CD14-positive monocyte (primary cell): ENCODE measurements around the gene USP53. TPM values are rescaled to one million over a fixed set of nuclear protein-coding genes. Genes with fewer than 3 reads are reported as not detected.

Source experiments
- DNase-seq, 3 donors: peaks; one replicate each; pipeline ENCODE4 v3.0.0-alpha.2; 2011 to 2022
- H2AFZ ChIP-seq: 2 replicates; pipeline ENCODE4 v1.6.0; 2012; ENCODE audit warnings: mild to moderate bottlenecking, low read depth, low read length, inconsistent platforms; ENCODE audit not compliant: insufficient read depth, poor library complexity, severe bottlenecking
- H3K27ac ChIP-seq, 2 donors: 1 replicate in 1 of 2; 2 replicates in 1 of 2; pipeline ENCODE4 v1.5.1; 2012 to 2013; ENCODE audit warnings: low read length in 2 of 2, control low read depth in 1 of 2, inconsistent platforms in 1 of 2, low read depth in 1 of 2, mild to moderate bottlenecking in 1 of 2
- H3K27me3 ChIP-seq, 2 donors: one replicate each; pipeline versions ENCODE4 v1.6.0 to v1.6.1; 2011 to 2013; ENCODE audit warnings: low read length in 2 of 2; ENCODE audit not compliant: control insufficient read depth in 2 of 2, insufficient read depth in 2 of 2
- H3K36me3 ChIP-seq, 2 donors: replicated peaks in 1 of 2; 1 replicate in 1 of 2; 2 replicates in 1 of 2; pipeline versions ENCODE4 v1.5.1 to v1.6.1; 2012 to 2013; ENCODE audit warnings: low read length in 2 of 2, control low read depth in 1 of 2, inconsistent platforms in 1 of 2, mild to moderate bottlenecking in 1 of 2; ENCODE audit not compliant: insufficient read depth in 2 of 2, control insufficient read depth in 1 of 2
- H3K4me1 ChIP-seq, 2 donors: 1 replicate in 1 of 2; 2 replicates in 1 of 2; pipeline versions ENCODE4 v1.5.1 to v1.6.1; 2012 to 2013; ENCODE audit warnings: low read length in 2 of 2, control low read depth in 1 of 2, inconsistent platforms in 1 of 2, mild to moderate bottlenecking in 1 of 2, moderate library complexity in 1 of 2; ENCODE audit not compliant: insufficient read depth in 2 of 2, control insufficient read depth in 1 of 2
- H3K4me2 ChIP-seq: replicated peaks from 2 replicates; pipeline ENCODE3; 2012; ENCODE audit warnings: low read length, moderate library complexity, mild to moderate bottlenecking; ENCODE audit not compliant: poor library complexity, severe bottlenecking; ENCODE audit errors: extremely low read depth
- H3K4me3 ChIP-seq, 3 experiments: fragments of 200-600 bp in 1 of 3; sonication (generic) in 1 of 3; replicated peaks in 1 of 3; 1 replicate in 2 of 3; 2 replicates in 1 of 3; pipeline ENCODE4 v1.5.1; 2011 to 2013; ENCODE audit warnings: low read length in 3 of 3, mild to moderate bottlenecking in 3 of 3, control low read depth in 2 of 3, low read depth in 2 of 3, inconsistent platforms in 1 of 3, moderate library complexity in 1 of 3
- H3K79me2 ChIP-seq: 2 replicates; pipeline ENCODE4 v1.6.0; 2012; ENCODE audit warnings: mild to moderate bottlenecking, control low read depth, inconsistent platforms, low read length, moderate library complexity; ENCODE audit not compliant: insufficient read depth
- H3K9ac ChIP-seq: 2 replicates; pipeline ENCODE4 v1.6.0; 2017; ENCODE audit warnings: low read length, mild to moderate bottlenecking; ENCODE audit not compliant: insufficient read depth, poor library complexity, severe bottlenecking
- H3K9me3 ChIP-seq, 2 donors: replicated peaks in 1 of 2; 1 replicate in 1 of 2; 2 replicates in 1 of 2; pipeline versions ENCODE4 v1.5.1 to v1.6.1; 2012 to 2013; ENCODE audit warnings: low read length in 2 of 2, control low read depth in 1 of 2; ENCODE audit not compliant: control insufficient read depth in 1 of 2, insufficient read depth in 1 of 2
- H4K20me1 ChIP-seq: 2 replicates; pipeline ENCODE4 v1.6.0; 2012; ENCODE audit warnings: mild to moderate bottlenecking, low read length, control low read depth, moderate library complexity; ENCODE audit not compliant: insufficient read depth
- H3K27ac Mint-ChIP-seq, 7 donors: one replicate each; pipeline ENCODE4 v1.8.0; 2020; ENCODE audit warnings: mild to moderate bottlenecking in 7 of 7, mixed read lengths in 7 of 7, moderate library complexity in 6 of 7, inconsistent platforms in 2 of 7
- H3K27me3 Mint-ChIP-seq, 3 donors: one replicate each; pipeline ENCODE4 v1.8.0; 2021 to 2022; ENCODE audit warnings: low read depth in 3 of 3, mild to moderate bottlenecking in 3 of 3, mixed read lengths in 3 of 3, moderate library complexity in 3 of 3, inconsistent platforms in 1 of 3
- H3K36me3 Mint-ChIP-seq, 2 donors: one replicate each; pipeline ENCODE4 v1.8.0; 2020; ENCODE audit warnings: mixed read lengths in 2 of 2, inconsistent platforms in 1 of 2, mild to moderate bottlenecking in 1 of 2
- H3K4me1 Mint-ChIP-seq: one replicate; pipeline ENCODE4 v1.8.0; 2020; ENCODE audit warnings: mild to moderate bottlenecking, mixed read lengths
- H3K4me3 Mint-ChIP-seq, 2 donors: one replicate each; pipeline ENCODE4 v1.8.0; 2020; ENCODE audit warnings: mild to moderate bottlenecking in 2 of 2, mixed read lengths in 2 of 2, moderate library complexity in 1 of 2
- H3K9me3 Mint-ChIP-seq, 7 donors: one replicate each; pipeline ENCODE4 v1.8.0; 2020 to 2022; ENCODE audit warnings: mixed read lengths in 7 of 7, mild to moderate bottlenecking in 6 of 7, moderate library complexity in 6 of 7, inconsistent platforms in 2 of 7
- CTCF ChIP-seq: fragments of 200-600 bp; IDR thresholded peaks from one replicate; pipeline ENCODE4 v1.8.0; 2022; ENCODE audit warnings: antibody characterized with exemption, mild to moderate bottlenecking
- WGBS: methylation state at CpG from one replicate; pipeline ENCODE4 v1.1.5; 2013; ENCODE audit warnings: missing lambda C conversion rate; ENCODE audit not compliant: insufficient coverage; 5-methylcytosine and 5-hydroxymethylcytosine counted together
- intact Hi-C, 2 donors: fragments of 100-400 bp; cut with micrococcal nuclease; formaldehyde crosslinking; loops; one replicate each; pipeline versions ENCODE4 v1.15.0 to v1.15.1; 2023
- polyA minus RNA-seq: library from RNA; depleted of rRNA, polyadenylated mRNA; stranded (reverse); fragments of >200 nt; gene quantifications from 2 replicates; pipeline ENCODE4 v1.2.3, GENCODE V29; 2012
- polyA plus RNA-seq, 3 donors: library from polyadenylated mRNA; depleted of rRNA in 1 of 3; unstranded in 2 of 3; stranded (reverse) in 1 of 3; fragments of 300-500 nt in 2 of 3; fragments of >200 nt in 1 of 3; fragmentation: Illumina TruSeq in 2 of 3; gene quantifications; 1 replicate in 2 of 3; 2 replicates in 1 of 3; pipeline ENCODE4 v1.2.3, GENCODE V29; 2012 to 2021
- total RNA-seq, 12 experiments: library from RNA in 1 of 12; stranded (reverse) in 1 of 12; fragments of 120-200 nt in 1 of 12; gene quantifications; one replicate each; pipeline ENCODE4 v1.2.4 and lab custom pipeline; 2013 to 2026; ENCODE audit warnings: mixed read lengths in 6 of 12, inconsistent platforms in 1 of 12

USP53 gene
- 0.42 TPM for total RNA-seq (2013)
- under 1 TPM; 0.11 to 0.44 (median 0.22) TPM for polyA plus RNA-seq
- polyA minus RNA-seq: 0.48 and 0.55 TPM in 2 replicates
- 56.7 to 101 (median 75.5) reads per million in 11 experiments for total RNA-seq (lab: John Stamatoyannopoulos, UW)

GRCh38 chr4:119212234-119212963 lies at the start of gene USP53:
Gene USP53 (plus strand): TSS chr4:119212713. CDS start chr4:119239760, 27,047 bp downstream.
- peak within 1 kb of the TSS; percentile 83 for H3K4me2 ChIP-seq
- no peaks in the 10 kb centered on the region for H4K20me1 ChIP-seq
- H3K36me3 ChIP-seq: no peaks in the 10 kb centered on the region
- peak within 1 kb of the TSS; percentile 75 for H2AFZ ChIP-seq
- H3K27me3 ChIP-seq: peaks cover 0 to 8% of the 10 kb centered on the region in 2 donors
- peak within 1 kb of the TSS; percentile 93 to 96 for H3K4me3 Mint-ChIP-seq
- under 1% methylated on average over 55 of the region's 55 CpGs for WGBS
- peaks cover 34% of the 10 kb centered on the region for H3K4me1 Mint-ChIP-seq
- no peaks in the 10 kb centered on the region for H3K9me3 ChIP-seq
- intact Hi-C loops: loop anchor here (10.0 kb wide), 3 partner anchors 98 to 188 kb away; no protein-coding TSS in a partner anchor
- no peaks in the 10 kb centered on the region for H3K79me2 ChIP-seq
- peak within 1 kb of the TSS; percentile 55 to 84 (median 72) for H3K4me3 ChIP-seq
- H3K9me3 Mint-ChIP-seq: no peaks in the 10 kb centered on the region
- peak within 1 kb of the TSS; percentile 58 for H3K9ac ChIP-seq
- DNase-seq: peak; percentile 78 to 80 (median 78)
- H3K27ac ChIP-seq: peak within 1 kb of the TSS in 1 of 2 donors; percentile 55
- no peaks in the 10 kb centered on the region for H3K36me3 Mint-ChIP-seq
- H3K4me1 ChIP-seq: peaks cover 15 to 37% of the 10 kb centered on the region in 2 donors
- peak within 1 kb of the TSS; percentile 33 to 86 (median 79) for H3K27ac Mint-ChIP-seq
- peaks cover 7 to 18% (median 17%) of the 10 kb centered on the region in 3 donors for H3K27me3 Mint-ChIP-seq
- TF ChIP-seq CTCF: no peak

- Mint-ChIP-seq H3K4me1 (no peaks in the 10 kb centered on the region), H3K27ac (no peak overlapping the region), H3K4me3 (no peak overlapping the region), H3K9me3 (no peaks in the 10 kb centered on the region), H3K27me3 (no peaks in the 10 kb centered on the region), H3K36me3 (no peaks in the 10 kb centered on the region)
- no peak for DNase-seq
- no peak for TF ChIP-seq CTCF
- no peak overlapping the region for H2AFZ ChIP-seq
- no peaks in the 10 kb centered on the region for H3K4me1 ChIP-seq
- H3K4me3 ChIP-seq: no peak overlapping the region
- no peak overlapping the region for H3K4me2 ChIP-seq
- intact Hi-C loops: no loop called here
- H3K79me2 ChIP-seq: no peaks in the 10 kb centered on the region
- H3K27me3 ChIP-seq: no peaks in the 10 kb centered on the region
- no peaks in the 10 kb centered on the region for H3K9me3 ChIP-seq
- H4K20me1 ChIP-seq: no peaks in the 10 kb centered on the region
- H3K9ac ChIP-seq: no peak overlapping the region
- H3K36me3 ChIP-seq: no peaks in the 10 kb centered on the region
- WGBS: no CpG with 5 or more reads among the region's 3 CpGs
- H3K27ac ChIP-seq: no peak overlapping the region
Observed at GRCh38 chr4:119165767-119166166, 46.7 kb upstream of the USP53 start.
